Stomach (tissue), 4 donors: Measurements from ENCODE around the gene VCL.
A peak's percentile ranks its signal among the peaks of the same experiment; 100 is the strongest.

ENCODE experiments used
- POLR2AphosphoS5 ChIP-seq, 3 donors: sonication (generic); formaldehyde crosslinking; IDR thresholded peaks; one replicate each; pipeline ENCODE4 v1.6.1; 2016; ENCODE audit warnings: antibody characterized with exemption in 3 of 3
- TF ChIP-seq, protein P1 (sequence below), 7 experiments: fragments of 450-650 bp in 4 of 7; fragments of 200-600 bp in 3 of 7; sonication (generic) in 3 of 7; IDR thresholded peaks; one replicate each; pipeline ENCODE4 v1.5.1; 2016 to 2019; ENCODE audit warnings: antibody characterized with exemption in 7 of 7, control low read depth in 2 of 7, mild to moderate bottlenecking in 1 of 7

DNA sequence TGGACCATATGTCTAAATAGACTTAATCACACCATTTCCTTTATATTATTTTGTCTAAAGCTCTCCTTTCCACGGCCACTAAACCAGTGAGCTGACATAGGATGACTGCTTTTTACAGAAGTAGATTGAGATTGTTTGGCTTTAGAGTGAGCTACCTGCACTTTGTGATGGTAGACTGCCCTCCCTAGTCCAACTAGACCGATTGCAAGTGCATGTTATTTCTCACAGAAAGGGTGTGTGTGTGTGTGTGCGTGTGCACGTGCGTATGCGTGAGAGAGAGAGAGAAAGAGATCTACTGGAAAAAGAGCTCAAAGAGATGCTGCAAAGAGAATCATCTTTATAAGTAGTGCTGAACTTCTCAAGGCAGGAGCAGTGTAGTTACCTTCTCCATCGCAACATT, 60.7 kb downstream of the VCL start:
- TF ChIP-seq, protein P1, sequence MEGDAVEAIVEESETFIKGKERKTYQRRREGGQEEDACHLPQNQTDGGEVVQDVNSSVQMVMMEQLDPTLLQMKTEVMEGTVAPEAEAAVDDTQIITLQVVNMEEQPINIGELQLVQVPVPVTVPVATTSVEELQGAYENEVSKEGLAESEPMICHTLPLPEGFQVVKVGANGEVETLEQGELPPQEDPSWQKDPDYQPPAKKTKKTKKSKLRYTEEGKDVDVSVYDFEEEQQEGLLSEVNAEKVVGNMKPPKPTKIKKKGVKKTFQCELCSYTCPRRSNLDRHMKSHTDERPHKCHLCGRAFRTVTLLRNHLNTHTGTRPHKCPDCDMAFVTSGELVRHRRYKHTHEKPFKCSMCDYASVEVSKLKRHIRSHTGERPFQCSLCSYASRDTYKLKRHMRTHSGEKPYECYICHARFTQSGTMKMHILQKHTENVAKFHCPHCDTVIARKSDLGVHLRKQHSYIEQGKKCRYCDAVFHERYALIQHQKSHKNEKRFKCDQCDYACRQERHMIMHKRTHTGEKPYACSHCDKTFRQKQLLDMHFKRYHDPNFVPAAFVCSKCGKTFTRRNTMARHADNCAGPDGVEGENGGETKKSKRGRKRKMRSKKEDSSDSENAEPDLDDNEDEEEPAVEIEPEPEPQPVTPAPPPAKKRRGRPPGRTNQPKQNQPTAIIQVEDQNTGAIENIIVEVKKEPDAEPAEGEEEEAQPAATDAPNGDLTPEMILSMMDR (IDR thresholded peaks at IDR 0.05), result peak in 1 of 7 experiments; percentile 22
- TF ChIP-seq POLR2AphosphoS5 (IDR thresholded peaks at IDR 0.05), result no peak
